HCT116 (cell line): ENCODE measurements around the gene TMA7B. TPM values are rescaled to one million over a fixed set of nuclear protein-coding genes. Genes with fewer than 3 reads are reported as not detected.

Source experiments
- ATAC-seq: fragments of 200-7000 bp; cut with Tn5 transposase; 2 replicates; pipeline ENCODE4 v1.9.1; 2020; ENCODE audit warnings: mild to moderate bottlenecking, moderate library complexity
- BruUV-seq: library from RNA; stranded (reverse); fragments of 400-500 nt; replicated peaks from 2 replicates; lab custom pipeline; 2021; lab: Mats Ljungman, UMichigan
- CTCF ChIA-PET: fragments of 300-600 bp; sonication (Branson Sonifier 250); formaldehyde crosslinking; loops from one replicate; lab custom pipeline; 2021; ENCODE audit warnings: antibody characterized with exemption; lab: Charles Lee
- POLR2A ChIA-PET: fragments of 300-600, 350-600 bp; sonication (Branson Sonifier 250); formaldehyde crosslinking; loops from one replicate; lab custom pipeline; 2021; ENCODE audit warnings: antibody characterized with exemption; lab: Charles Lee
- RAD21 ChIA-PET, 2 experiments: fragments of 300-600 bp; sonication (Branson Sonifier 250); formaldehyde crosslinking; loops; one replicate each; lab custom pipeline; 2023; ENCODE audit warnings: low total read pairs in 2 of 2; ENCODE audit not compliant: uncharacterized antibody in 2 of 2, unreplicated experiment in 2 of 2, low non-redundant PET in 1 of 2; lab: Charles Lee
- DNase-seq: peaks from one replicate; pipeline ENCODE4 v3.0.0-alpha.2; 2010; ENCODE audit warnings: low read depth, low spot score
- H2AFZ ChIP-seq: fragments of 200-600 bp; shearing (Covaris generic), sonication (generic); 2 replicates; pipeline ENCODE4 v1.6.1; 2017; ENCODE audit warnings: low read depth, mixed run types, mixed read lengths, antibody characterized with exemption, low read length; ENCODE audit not compliant: poor library complexity, severe bottlenecking
- H3K27ac ChIP-seq: 2 replicates; pipeline ENCODE4 v1.5.1; 2012; ENCODE audit warnings: low read depth, low read length
- H3K27me3 ChIP-seq: fragments of 200-600 bp; sonication (generic); 2 replicates; pipeline ENCODE4 v1.6.1; 2016; ENCODE audit warnings: mixed run types, low read length, mixed read lengths; ENCODE audit not compliant: insufficient read depth
- H3K36me3 ChIP-seq, 2 experiments: fragments of 200-500 bp in 1 of 2; fragments of 200-600 bp in 1 of 2; sonication (Bioruptor generic) in 1 of 2; sonication (generic) in 1 of 2; 2 replicates each; pipeline versions ENCODE4 v1.5.1 to v1.6.1; 2014 to 2016; ENCODE audit warnings: low read length in 2 of 2, inconsistent platforms in 1 of 2, mixed read lengths in 1 of 2, mixed run types in 1 of 2; ENCODE audit not compliant: insufficient read depth in 2 of 2, control insufficient read depth in 1 of 2
- H3K4me1 ChIP-seq, 2 experiments: fragments of 200-600 bp in 1 of 2; sonication (generic) in 1 of 2; 2 replicates each; pipeline versions ENCODE4 v1.5.1 to v1.6.1; 2012 to 2017; ENCODE audit warnings: low read length in 2 of 2, inconsistent platforms in 1 of 2, mild to moderate bottlenecking in 1 of 2, mixed read lengths in 1 of 2, mixed run types in 1 of 2, moderate library complexity in 1 of 2; ENCODE audit not compliant: insufficient read depth in 2 of 2, control insufficient read depth in 1 of 2
- H3K4me2 ChIP-seq: fragments of 200-600 bp; sonication (generic); 2 replicates; pipeline ENCODE4 v1.6.1; 2017; ENCODE audit warnings: mixed run types, low read length, mixed read lengths
- H3K4me3 ChIP-seq, 2 experiments: fragments of 200-600 bp in 1 of 2; sonication (generic) in 1 of 2; replicated peaks in 1 of 2; 2 replicates each; pipeline ENCODE4 v1.5.1; 2011 to 2016; ENCODE audit warnings: low read length in 2 of 2, control low read depth in 1 of 2, low read depth in 1 of 2, mild to moderate bottlenecking in 1 of 2, mixed read lengths in 1 of 2, mixed run types in 1 of 2
- H3K79me2 ChIP-seq: fragments of 200-600 bp; sonication (generic); 2 replicates; pipeline ENCODE4 v1.6.1; 2017; ENCODE audit warnings: mild to moderate bottlenecking, mixed run types, low read length, moderate library complexity, mixed read lengths; ENCODE audit not compliant: insufficient read depth
- H3K9ac ChIP-seq: fragments of 200-600 bp; sonication (generic); 2 replicates; pipeline ENCODE4 v1.6.1; 2016; ENCODE audit warnings: low read length, mixed read lengths
- H3K9me2 ChIP-seq: fragments of 200-600 bp; sonication (generic), shearing (Covaris generic); 2 replicates; pipeline ENCODE4 v1.6.1; 2017; ENCODE audit warnings: mixed run types, mild to moderate bottlenecking, moderate library complexity; ENCODE audit not compliant: insufficient read depth
- H3K9me3 ChIP-seq, 2 experiments: fragments of 200-500 bp in 1 of 2; fragments of 200-600 bp in 1 of 2; sonication (Bioruptor generic) in 1 of 2; sonication (generic) in 1 of 2; 2 replicates each; pipeline ENCODE4 v1.6.1; 2014 to 2017; ENCODE audit warnings: low read length in 2 of 2, mixed read lengths in 2 of 2, inconsistent platforms in 1 of 2, low read depth in 1 of 2, mild to moderate bottlenecking in 1 of 2, mixed run types in 1 of 2, moderate library complexity in 1 of 2; ENCODE audit not compliant: control insufficient read depth in 1 of 2, insufficient read depth in 1 of 2
- H4K20me1 ChIP-seq: fragments of 200-600 bp; sonication (generic), shearing (Covaris generic); 2 replicates; pipeline ENCODE4 v1.6.1; 2017; ENCODE audit warnings: mixed run types, mild to moderate bottlenecking, moderate library complexity; ENCODE audit not compliant: insufficient read depth
- CBX3 ChIP-seq: IDR thresholded peaks from 2 replicates; pipeline ENCODE4 v1.6.1; 2012; ENCODE audit warnings: low read depth
- CEBPB ChIP-seq: IDR thresholded peaks from 2 replicates; pipeline ENCODE4 v1.6.1; 2012; ENCODE audit warnings: low read depth
- EGR1 ChIP-seq: IDR thresholded peaks from 2 replicates; pipeline ENCODE4 v1.6.1; 2012; ENCODE audit warnings: low read depth
- ELF1 ChIP-seq: IDR thresholded peaks from 2 replicates; pipeline ENCODE4 v1.6.1; 2012; ENCODE audit warnings: low read depth, borderline replicate concordance
- EZH2phosphoT487 ChIP-seq: fragments of 200-600 bp; IDR thresholded peaks from 2 replicates; pipeline ENCODE4 v1.6.1; 2018; ENCODE audit warnings: antibody characterized with exemption, borderline replicate concordance
- FOSL1 ChIP-seq: IDR thresholded peaks from 2 replicates; pipeline ENCODE4 v1.6.1; 2012; ENCODE audit warnings: low read depth
- POLR2A ChIP-seq: IDR thresholded peaks from 2 replicates; pipeline ENCODE4 v1.7.0; 2011; ENCODE audit warnings: borderline replicate concordance; ENCODE audit not compliant: insufficient read depth, insufficient read length; ENCODE audit errors: extremely low read depth
- POLR2AphosphoS5 ChIP-seq: IDR thresholded peaks from 2 replicates; pipeline ENCODE4 v1.6.1; 2011; ENCODE audit warnings: mild to moderate bottlenecking, low read depth, low read length, moderate library complexity
- RAD21 ChIP-seq: IDR thresholded peaks from 2 replicates; pipeline ENCODE4 v1.6.1; 2012; ENCODE audit warnings: low read depth, mild to moderate bottlenecking
- SP1 ChIP-seq: IDR thresholded peaks from 2 replicates; pipeline ENCODE4 v1.6.1; 2012; ENCODE audit warnings: low read depth
- SRF ChIP-seq: IDR thresholded peaks from 2 replicates; pipeline ENCODE4 v1.6.1; 2012; ENCODE audit warnings: low read depth
- TCF7L2 ChIP-seq: IDR thresholded peaks from 2 replicates; pipeline ENCODE4 v1.7.0; 2011; ENCODE audit warnings: borderline replicate concordance, inconsistent platforms; ENCODE audit not compliant: insufficient read depth, insufficient read length; ENCODE audit errors: extremely low read depth
- YY1 ChIP-seq: IDR thresholded peaks from 2 replicates; pipeline ENCODE4 v1.6.1; 2011; ENCODE audit warnings: low read length, low read depth, moderate library complexity, mild to moderate bottlenecking; ENCODE audit not compliant: insufficient replicate concordance; ENCODE audit errors: extremely low read depth
- ZFX ChIP-seq: fragments of 450-650 bp; IDR thresholded peaks from 2 replicates; pipeline ENCODE4 v1.6.1; 2017
- ZNF274 ChIP-seq: fragments of 200-500 bp; sonication (Bioruptor generic); IDR thresholded peaks from 2 replicates; pipeline ENCODE4 v1.6.1; 2014; ENCODE audit warnings: mild to moderate bottlenecking, low read depth, low read length, inconsistent platforms
- intact Hi-C: fragments of 100-400 bp; cut with micrococcal nuclease; formaldehyde crosslinking; loops from 2 replicates; pipeline ENCODE4 v1.10.0; 2022
- total RNA-seq: library from RNA; stranded (reverse); gene quantifications from one replicate; pipeline ENCODE4 v1.2.1, GENCODE V29; 2021; ENCODE audit not compliant: unreplicated experiment
- TF ChIP-seq, protein P1 (sequence below): IDR thresholded peaks from 2 replicates; pipeline ENCODE4 v1.6.1; 2011; ENCODE audit warnings: mild to moderate bottlenecking, low read length, moderate library complexity; ENCODE audit not compliant: insufficient replicate concordance; ENCODE audit errors: extremely low read depth
- TF ChIP-seq, protein P2 (sequence below), 3 experiments: fragments of 200-600 bp in 1 of 3; sonication (generic) in 1 of 3; IDR thresholded peaks in 2 of 3; conservative IDR thresholded peaks in 1 of 3; 2 replicates each; pipeline ENCODE4 v1.5.1; 2012 to 2017; ENCODE audit warnings: low read depth in 2 of 3, low read length in 2 of 3, antibody characterized with exemption in 1 of 3, borderline replicate concordance in 1 of 3, control low read depth in 1 of 3, mild to moderate bottlenecking in 1 of 3, mixed read lengths in 1 of 3, mixed run types in 1 of 3, moderate library complexity in 1 of 3; ENCODE audit not compliant: insufficient read depth in 1 of 3
- TF ChIP-seq, protein P3 (sequence below): IDR thresholded peaks from 2 replicates; pipeline ENCODE4 v1.6.1; 2012; ENCODE audit warnings: low read depth
- TF ChIP-seq, protein P4 (sequence below): IDR thresholded peaks from 2 replicates; pipeline ENCODE4 v1.6.1; 2012

TMA7B gene
- total RNA-seq, 1 experiment from 2014 or later: not detected

DNA sequence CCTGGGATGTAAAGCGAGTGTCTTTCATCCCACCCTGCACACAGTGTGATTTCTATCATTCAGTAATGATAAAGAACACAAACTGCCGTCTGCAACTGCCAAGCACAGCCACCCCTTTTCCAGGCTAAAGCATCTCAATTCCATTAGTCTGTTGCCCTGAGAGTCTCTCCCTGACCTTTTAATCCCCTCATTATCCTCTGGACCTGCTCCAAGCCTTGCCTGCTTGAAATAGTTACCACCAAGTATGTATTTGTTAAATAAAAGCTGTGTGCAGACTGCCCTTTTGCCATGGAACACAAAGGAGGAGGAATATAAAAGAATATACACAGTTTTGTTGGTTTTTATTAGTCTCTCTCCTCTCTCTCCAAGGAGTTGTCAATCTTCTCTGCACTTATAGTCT, 46.3 kb upstream of the TMA7B start:
- H3K9me2 ChIP-seq: no peaks in the 10 kb centered on the region
- H3K36me3 ChIP-seq: no peaks in the 10 kb centered on the region
- H4K20me1 ChIP-seq: no peaks in the 10 kb centered on the region
- DNase-seq (no peak), ATAC-seq (no peak)
- POLR2A ChIA-PET: no interaction called here
- CTCF ChIA-PET: no interaction called here
- no peak overlapping the region for H3K27ac ChIP-seq
- intact Hi-C loops: no loop called here
- H2AFZ ChIP-seq: no peak overlapping the region
- H3K9me3 ChIP-seq: no peaks in the 10 kb centered on the region
- RAD21 ChIA-PET: no interaction called here
- H3K27me3 ChIP-seq: peaks cover 72% of the 10 kb centered on the region
- no peaks in the 10 kb centered on the region for H3K4me1 ChIP-seq
- no peak overlapping the region for H3K4me2 ChIP-seq
- BruUV-seq: no TSS peak
- H3K4me3 ChIP-seq: no peak overlapping the region
- no peaks in the 10 kb centered on the region for H3K79me2 ChIP-seq
- TF ChIP-seq EGR1: no peak
- TF ChIP-seq ZNF274: no peak
- TF ChIP-seq, protein P1, sequence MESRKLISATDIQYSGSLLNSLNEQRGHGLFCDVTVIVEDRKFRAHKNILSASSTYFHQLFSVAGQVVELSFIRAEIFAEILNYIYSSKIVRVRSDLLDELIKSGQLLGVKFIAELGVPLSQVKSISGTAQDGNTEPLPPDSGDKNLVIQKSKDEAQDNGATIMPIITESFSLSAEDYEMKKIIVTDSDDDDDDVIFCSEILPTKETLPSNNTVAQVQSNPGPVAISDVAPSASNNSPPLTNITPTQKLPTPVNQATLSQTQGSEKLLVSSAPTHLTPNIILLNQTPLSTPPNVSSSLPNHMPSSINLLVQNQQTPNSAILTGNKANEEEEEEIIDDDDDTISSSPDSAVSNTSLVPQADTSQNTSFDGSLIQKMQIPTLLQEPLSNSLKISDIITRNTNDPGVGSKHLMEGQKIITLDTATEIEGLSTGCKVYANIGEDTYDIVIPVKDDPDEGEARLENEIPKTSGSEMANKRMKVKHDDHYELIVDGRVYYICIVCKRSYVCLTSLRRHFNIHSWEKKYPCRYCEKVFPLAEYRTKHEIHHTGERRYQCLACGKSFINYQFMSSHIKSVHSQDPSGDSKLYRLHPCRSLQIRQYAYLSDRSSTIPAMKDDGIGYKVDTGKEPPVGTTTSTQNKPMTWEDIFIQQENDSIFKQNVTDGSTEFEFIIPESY: no peak
- no peak for TF ChIP-seq RAD21
- TF ChIP-seq TCF7L2: no peak
- no peak for TF ChIP-seq YY1
- no peak for TF ChIP-seq ZFX
- TF ChIP-seq, protein P2, sequence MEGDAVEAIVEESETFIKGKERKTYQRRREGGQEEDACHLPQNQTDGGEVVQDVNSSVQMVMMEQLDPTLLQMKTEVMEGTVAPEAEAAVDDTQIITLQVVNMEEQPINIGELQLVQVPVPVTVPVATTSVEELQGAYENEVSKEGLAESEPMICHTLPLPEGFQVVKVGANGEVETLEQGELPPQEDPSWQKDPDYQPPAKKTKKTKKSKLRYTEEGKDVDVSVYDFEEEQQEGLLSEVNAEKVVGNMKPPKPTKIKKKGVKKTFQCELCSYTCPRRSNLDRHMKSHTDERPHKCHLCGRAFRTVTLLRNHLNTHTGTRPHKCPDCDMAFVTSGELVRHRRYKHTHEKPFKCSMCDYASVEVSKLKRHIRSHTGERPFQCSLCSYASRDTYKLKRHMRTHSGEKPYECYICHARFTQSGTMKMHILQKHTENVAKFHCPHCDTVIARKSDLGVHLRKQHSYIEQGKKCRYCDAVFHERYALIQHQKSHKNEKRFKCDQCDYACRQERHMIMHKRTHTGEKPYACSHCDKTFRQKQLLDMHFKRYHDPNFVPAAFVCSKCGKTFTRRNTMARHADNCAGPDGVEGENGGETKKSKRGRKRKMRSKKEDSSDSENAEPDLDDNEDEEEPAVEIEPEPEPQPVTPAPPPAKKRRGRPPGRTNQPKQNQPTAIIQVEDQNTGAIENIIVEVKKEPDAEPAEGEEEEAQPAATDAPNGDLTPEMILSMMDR (IDR thresholded peaks at IDR 0.05 in 2 of 3, conservative IDR thresholded peaks at IDR 0.05 in 1 of 3; ENCODE audit: borderline replicate concordance in 1 of 3, insufficient read depth in 1 of 3, low read depth in 2 of 3, low read length in 2 of 3): no peak
- TF ChIP-seq FOSL1: no peak
- TF ChIP-seq SRF: no peak
- no peak for TF ChIP-seq POLR2AphosphoS5
- no peak for TF ChIP-seq CEBPB
- TF ChIP-seq SP1: no peak
- no peak for TF ChIP-seq CBX3
- TF ChIP-seq POLR2A: no peak
- no peak for TF ChIP-seq ELF1
- TF ChIP-seq, protein P3, sequence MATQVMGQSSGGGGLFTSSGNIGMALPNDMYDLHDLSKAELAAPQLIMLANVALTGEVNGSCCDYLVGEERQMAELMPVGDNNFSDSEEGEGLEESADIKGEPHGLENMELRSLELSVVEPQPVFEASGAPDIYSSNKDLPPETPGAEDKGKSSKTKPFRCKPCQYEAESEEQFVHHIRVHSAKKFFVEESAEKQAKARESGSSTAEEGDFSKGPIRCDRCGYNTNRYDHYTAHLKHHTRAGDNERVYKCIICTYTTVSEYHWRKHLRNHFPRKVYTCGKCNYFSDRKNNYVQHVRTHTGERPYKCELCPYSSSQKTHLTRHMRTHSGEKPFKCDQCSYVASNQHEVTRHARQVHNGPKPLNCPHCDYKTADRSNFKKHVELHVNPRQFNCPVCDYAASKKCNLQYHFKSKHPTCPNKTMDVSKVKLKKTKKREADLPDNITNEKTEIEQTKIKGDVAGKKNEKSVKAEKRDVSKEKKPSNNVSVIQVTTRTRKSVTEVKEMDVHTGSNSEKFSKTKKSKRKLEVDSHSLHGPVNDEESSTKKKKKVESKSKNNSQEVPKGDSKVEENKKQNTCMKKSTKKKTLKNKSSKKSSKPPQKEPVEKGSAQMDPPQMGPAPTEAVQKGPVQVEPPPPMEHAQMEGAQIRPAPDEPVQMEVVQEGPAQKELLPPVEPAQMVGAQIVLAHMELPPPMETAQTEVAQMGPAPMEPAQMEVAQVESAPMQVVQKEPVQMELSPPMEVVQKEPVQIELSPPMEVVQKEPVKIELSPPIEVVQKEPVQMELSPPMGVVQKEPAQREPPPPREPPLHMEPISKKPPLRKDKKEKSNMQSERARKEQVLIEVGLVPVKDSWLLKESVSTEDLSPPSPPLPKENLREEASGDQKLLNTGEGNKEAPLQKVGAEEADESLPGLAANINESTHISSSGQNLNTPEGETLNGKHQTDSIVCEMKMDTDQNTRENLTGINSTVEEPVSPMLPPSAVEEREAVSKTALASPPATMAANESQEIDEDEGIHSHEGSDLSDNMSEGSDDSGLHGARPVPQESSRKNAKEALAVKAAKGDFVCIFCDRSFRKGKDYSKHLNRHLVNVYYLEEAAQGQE: no peak
- TF ChIP-seq, protein P4, sequence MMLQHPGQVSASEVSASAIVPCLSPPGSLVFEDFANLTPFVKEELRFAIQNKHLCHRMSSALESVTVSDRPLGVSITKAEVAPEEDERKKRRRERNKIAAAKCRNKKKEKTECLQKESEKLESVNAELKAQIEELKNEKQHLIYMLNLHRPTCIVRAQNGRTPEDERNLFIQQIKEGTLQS: no peak
- TF ChIP-seq EZH2phosphoT487: no peak
- no peak overlapping the region for H3K9ac ChIP-seq
